ENCODE measurements around the gene HOXD4.

Gene HOXD4

DNA sequence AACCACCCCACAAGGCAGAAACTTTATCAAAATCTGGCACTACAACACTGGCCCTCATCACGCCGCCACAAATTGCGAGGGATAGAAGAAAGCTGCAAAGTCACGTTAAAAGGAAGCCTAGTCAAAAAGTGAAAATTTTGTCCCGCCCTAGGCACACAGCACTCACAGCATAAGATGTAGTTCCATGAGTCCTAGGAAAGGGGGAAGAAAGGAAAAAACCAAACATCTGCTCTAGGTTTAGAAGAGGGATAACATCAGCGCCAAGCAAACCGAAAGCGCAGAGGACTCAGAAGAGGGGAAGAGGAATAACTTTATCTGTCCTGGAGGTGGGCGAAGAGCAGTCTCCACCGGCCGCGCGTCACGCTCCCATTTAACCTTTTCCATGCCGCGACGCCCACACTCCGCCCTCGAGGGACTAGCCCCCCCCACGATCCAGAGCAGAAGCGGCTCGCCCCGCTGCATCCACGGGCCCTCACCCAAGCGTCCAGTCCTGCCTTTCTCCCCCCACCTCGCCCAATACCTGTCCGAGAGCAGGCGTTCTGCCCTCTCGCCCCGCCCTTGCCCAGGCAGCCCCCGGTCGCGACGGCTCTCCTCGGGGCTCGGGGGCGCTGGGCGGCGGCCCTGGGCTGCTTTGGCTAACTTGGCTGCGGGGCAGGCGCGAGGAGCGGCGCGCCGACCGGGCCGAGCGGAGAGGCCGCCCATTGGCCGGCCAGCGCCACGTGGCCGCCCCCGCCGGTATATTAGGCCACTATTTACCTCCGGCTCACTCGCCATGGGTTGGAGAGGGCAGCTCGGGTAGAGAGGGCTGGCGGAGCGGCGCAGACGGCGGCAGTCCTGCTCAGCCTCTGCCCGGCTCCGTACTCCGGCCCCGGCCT is 36.8 kb downstream of the HOXD4 start, which contains the start of gene HOXD1 (continued):
- TF ChIP-seq ZNF214 (tag by site-specific recombination; IDR thresholded peaks at IDR 0.05; ENCODE audit: borderline replicate concordance) (no peak), ZNF362 (tag by site-specific recombination; IDR thresholded peaks at IDR 0.05) (no peak), ZNF624 (tag by site-specific recombination; IDR thresholded peaks at IDR 0.05) (no peak), ZFP3 (tag by site-specific recombination; IDR thresholded peaks at IDR 0.05; ENCODE audit: low read depth) (no peak), ZNF830 (tag by site-specific recombination; IDR thresholded peaks at IDR 0.05; ENCODE audit: low read depth) (no peak), ZNF16 (tag by site-specific recombination; IDR thresholded peaks at IDR 0.05; ENCODE audit: low read depth) (no peak), ZNF600 (tag by site-specific recombination; IDR thresholded peaks at IDR 0.05) (peak; percentile 85; the same call in 1 of the 2 replicates), KLF16 (tag by site-specific recombination; IDR thresholded peaks at IDR 0.05) (peak; percentile 35; the same call in 1 of the 2 replicates), ZXDB (tag by site-specific recombination; IDR thresholded peaks at IDR 0.05) (no peak), ZNF555 (tag by site-specific recombination; conservative IDR thresholded peaks at IDR 0.05) (no peak), ZBTB7A (tag by site-specific recombination; IDR thresholded peaks at IDR 0.05; ENCODE audit: low read depth) (peak; percentile 48; the same call in 1 of the 2 replicates), ZSCAN30 (tag by site-specific recombination; IDR thresholded peaks at IDR 0.05) (no peak), KLF7 (tag by site-specific recombination; IDR thresholded peaks at IDR 0.05; ENCODE audit: borderline replicate concordance) (0 out of 2 replicates have a peak, but pooled peaks have one; percentile 49), ZNF202 (tag by site-specific recombination; IDR thresholded peaks at IDR 0.05; ENCODE audit: borderline replicate concordance) (no peak), ZNF76 (tag by site-specific recombination; IDR thresholded peaks at IDR 0.05; ENCODE audit: borderline replicate concordance, low read depth) (peak; percentile 43; the same call in 1 of the 2 replicates), ZNF837 (tag by site-specific recombination; IDR thresholded peaks at IDR 0.05) (no peak), ZNF112 (tag by site-specific recombination; IDR thresholded peaks at IDR 0.05) (no peak), ZNF133 (tag by site-specific recombination; IDR thresholded peaks at IDR 0.05) (no peak), AEBP2 (tag by site-specific recombination; IDR thresholded peaks at IDR 0.05; ENCODE audit: borderline replicate concordance) (no peak), ZNF394 (tag by site-specific recombination; IDR thresholded peaks at IDR 0.05; ENCODE audit: borderline replicate concordance) (no peak), IKZF3 (tag by site-specific recombination; IDR thresholded peaks at IDR 0.05) (no peak), OSR2 (tag by site-specific recombination; IDR thresholded peaks at IDR 0.05) (no peak), ZEB2 (tag by site-specific recombination; IDR thresholded peaks at IDR 0.05) (0 out of 2 replicates have a peak, but pooled peaks have one; percentile 30), KLF8 (tag by site-specific recombination; IDR thresholded peaks at IDR 0.05) (peak; percentile 77), ZNF626 (tag by site-specific recombination; IDR thresholded peaks at IDR 0.05) (no peak), ZBTB17 (tag by site-specific recombination; IDR thresholded peaks at IDR 0.05) (peak; percentile 91)
- TF ChIP-seq, protein P1, sequence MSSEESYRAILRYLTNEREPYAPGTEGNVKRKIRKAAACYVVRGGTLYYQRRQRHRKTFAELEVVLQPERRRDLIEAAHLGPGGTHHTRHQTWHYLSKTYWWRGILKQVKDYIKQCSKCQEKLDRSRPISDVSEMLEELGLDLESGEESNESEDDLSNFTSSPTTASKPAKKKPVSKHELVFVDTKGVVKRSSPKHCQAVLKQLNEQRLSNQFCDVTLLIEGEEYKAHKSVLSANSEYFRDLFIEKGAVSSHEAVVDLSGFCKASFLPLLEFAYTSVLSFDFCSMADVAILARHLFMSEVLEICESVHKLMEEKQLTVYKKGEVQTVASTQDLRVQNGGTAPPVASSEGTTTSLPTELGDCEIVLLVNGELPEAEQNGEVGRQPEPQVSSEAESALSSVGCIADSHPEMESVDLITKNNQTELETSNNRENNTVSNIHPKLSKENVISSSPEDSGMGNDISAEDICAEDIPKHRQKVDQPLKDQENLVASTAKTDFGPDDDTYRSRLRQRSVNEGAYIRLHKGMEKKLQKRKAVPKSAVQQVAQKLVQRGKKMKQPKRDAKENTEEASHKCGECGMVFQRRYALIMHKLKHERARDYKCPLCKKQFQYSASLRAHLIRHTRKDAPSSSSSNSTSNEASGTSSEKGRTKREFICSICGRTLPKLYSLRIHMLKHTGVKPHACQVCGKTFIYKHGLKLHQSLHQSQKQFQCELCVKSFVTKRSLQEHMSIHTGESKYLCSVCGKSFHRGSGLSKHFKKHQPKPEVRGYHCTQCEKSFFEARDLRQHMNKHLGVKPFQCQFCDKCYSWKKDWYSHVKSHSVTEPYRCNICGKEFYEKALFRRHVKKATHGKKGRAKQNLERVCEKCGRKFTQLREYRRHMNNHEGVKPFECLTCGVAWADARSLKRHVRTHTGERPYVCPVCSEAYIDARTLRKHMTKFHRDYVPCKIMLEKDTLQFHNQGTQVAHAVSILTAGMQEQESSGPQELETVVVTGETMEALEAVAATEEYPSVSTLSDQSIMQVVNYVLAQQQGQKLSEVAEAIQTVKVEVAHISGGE (tag by site-specific recombination; conservative IDR thresholded peaks at IDR 0.05; ENCODE audit: low read depth) = no peak
- TF ChIP-seq, protein P2, sequence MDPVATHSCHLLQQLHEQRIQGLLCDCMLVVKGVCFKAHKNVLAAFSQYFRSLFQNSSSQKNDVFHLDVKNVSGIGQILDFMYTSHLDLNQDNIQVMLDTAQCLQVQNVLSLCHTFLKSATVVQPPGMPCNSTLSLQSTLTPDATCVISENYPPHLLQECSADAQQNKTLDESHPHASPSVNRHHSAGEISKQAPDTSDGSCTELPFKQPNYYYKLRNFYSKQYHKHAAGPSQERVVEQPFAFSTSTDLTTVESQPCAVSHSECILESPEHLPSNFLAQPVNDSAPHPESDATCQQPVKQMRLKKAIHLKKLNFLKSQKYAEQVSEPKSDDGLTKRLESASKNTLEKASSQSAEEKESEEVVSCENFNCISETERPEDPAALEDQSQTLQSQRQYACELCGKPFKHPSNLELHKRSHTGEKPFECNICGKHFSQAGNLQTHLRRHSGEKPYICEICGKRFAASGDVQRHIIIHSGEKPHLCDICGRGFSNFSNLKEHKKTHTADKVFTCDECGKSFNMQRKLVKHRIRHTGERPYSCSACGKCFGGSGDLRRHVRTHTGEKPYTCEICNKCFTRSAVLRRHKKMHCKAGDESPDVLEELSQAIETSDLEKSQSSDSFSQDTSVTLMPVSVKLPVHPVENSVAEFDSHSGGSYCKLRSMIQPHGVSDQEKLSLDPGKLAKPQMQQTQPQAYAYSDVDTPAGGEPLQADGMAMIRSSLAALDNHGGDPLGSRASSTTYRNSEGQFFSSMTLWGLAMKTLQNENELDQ (tag by site-specific recombination; IDR thresholded peaks at IDR 0.05; ENCODE audit: low read depth) = no peak
